Heart left ventricle (tissue), 13 donors: ENCODE measurements around the gene C16orf86.

ENCODE experiments used
- CTCF ChIP-seq, 12 donors: fragments of 200-600 bp; sonication (generic) in 4 of 12; IDR thresholded peaks; one replicate each; pipeline versions ENCODE4 v1.5.0 to v1.8.0; 2018 to 2022; ENCODE audit warnings: antibody characterized with exemption in 12 of 12, mild to moderate bottlenecking in 5 of 12
- POLR2A ChIP-seq, 2 donors: fragments of 450-650 bp; IDR thresholded peaks; one replicate each; pipeline ENCODE4 v1.6.1; 2017; ENCODE audit warnings: antibody characterized with exemption in 2 of 2, mild to moderate bottlenecking in 2 of 2, moderate library complexity in 2 of 2
- donor health status: ischemic (EF 13 %, LVEDD 7.1; RV severe dilation, severe dysfunction).
- donor health status: DM: no; HTN: yes; CAD: no.
- donor health status: DM: no; HTN: no; CAD: no.
- donor health status: ischemic (EF 25% LVEDD 6.9; RV normal size, moderate dysfunction).
- donor health status: ischemic (EF 25% LVEDD 5.7; RV mildly dilated, moderate dysfunction).
- donor health status: ischemic (EF 35%, LVEDD 5.7; RV mildly dilated, moderate dysfunction).
- donor health status: nonischemic (EF 11% LVEDD 7.7; RV severe dilation, severe dysfunction).
- donor health status: DM: yes; HTN: yes; CAD: no.
- donor health status: PGD.
- donor health status: ischemic (EF 29% LVEDD 5.4; RV normal size, mild dysfunction).
- donor health status: nonischemic (EF 23%, LVEDD 6.1; RV moderate dilation, normal function).

GRCh38 chr16:67703626-67704025, 37.0 kb downstream of the C16orf86 start:
- no peak for TF ChIP-seq CTCF (IDR thresholded peaks at IDR 0.05)
- no peak for TF ChIP-seq POLR2A (IDR thresholded peaks at IDR 0.05)
